Panc1 (cell line): ENCODE data around the gene TOR1AIP1. TPM values are rescaled to one million over a fixed set of nuclear protein-coding genes. Genes with fewer than 3 reads are reported as not detected.

Experiments
- ATAC-seq: fragments of 200-7000 bp; cut with Tn5 transposase; 2 replicates; pipeline ENCODE4 v1.9.1; 2020; ENCODE audit warnings: mild to moderate bottlenecking, moderate library complexity
- BruUV-seq: library from RNA; stranded (reverse); fragments of 400-500 nt; replicated peaks from 2 replicates; lab custom pipeline; 2021; lab: Mats Ljungman, UMichigan
- CTCF ChIA-PET: fragments of 300-600 bp; sonication (Branson Sonifier 250); formaldehyde crosslinking; loops from one replicate; lab custom pipeline; 2022; ENCODE audit warnings: antibody characterized with exemption; lab: Charles Lee
- POLR2A ChIA-PET: fragments of 300-600 bp; sonication (Branson Sonifier 250); formaldehyde crosslinking; loops from one replicate; lab custom pipeline; 2022; ENCODE audit warnings: antibody characterized with exemption; lab: Charles Lee
- DNase-seq: peaks from one replicate; pipeline ENCODE4 v3.0.0-alpha.2; 2010; ENCODE audit warnings: low read depth, low spot score
- H3K27ac ChIP-seq: 2 replicates; pipeline ENCODE4 v1.5.1; 2011; ENCODE audit warnings: mild to moderate bottlenecking, low read length, inconsistent platforms
- H3K27me3 ChIP-seq: fragments of 200-500 bp; sonication (Bioruptor generic); 2 replicates; pipeline ENCODE4 v1.6.0; 2014; ENCODE audit warnings: low read length, inconsistent platforms; ENCODE audit not compliant: control insufficient read depth, insufficient read depth
- H3K36me3 ChIP-seq: fragments of 200-500 bp; sonication (Bioruptor generic); 2 replicates; pipeline ENCODE4 v1.5.1; 2014; ENCODE audit warnings: inconsistent platforms, mild to moderate bottlenecking, low read length, moderate library complexity; ENCODE audit not compliant: control insufficient read depth, insufficient read depth
- H3K4me1 ChIP-seq: 2 replicates; pipeline ENCODE4 v1.5.1; 2011; ENCODE audit warnings: inconsistent platforms, mild to moderate bottlenecking, low read length, moderate library complexity; ENCODE audit not compliant: control insufficient read depth, insufficient read depth
- H3K4me3 ChIP-seq, 2 experiments: 2 replicates each; pipeline ENCODE4 v1.5.1; 2011 to 2012; ENCODE audit warnings: low read depth in 2 of 2, low read length in 2 of 2, mild to moderate bottlenecking in 2 of 2, inconsistent platforms in 1 of 2, moderate library complexity in 1 of 2
- H3K9me3 ChIP-seq: fragments of 200-500 bp; sonication (Bioruptor generic); 2 replicates; pipeline ENCODE4 v1.5.1; 2014; ENCODE audit warnings: low read depth, mild to moderate bottlenecking, inconsistent platforms, low read length, moderate library complexity; ENCODE audit not compliant: control insufficient read depth, insufficient read depth
- POLR2AphosphoS5 ChIP-seq: IDR thresholded peaks from 2 replicates; pipeline ENCODE4 v1.6.1; 2012; ENCODE audit warnings: mild to moderate bottlenecking, low read depth, low read length, moderate library complexity
- SIN3A ChIP-seq: IDR thresholded peaks from 2 replicates; pipeline ENCODE4 v1.6.1; 2012; ENCODE audit warnings: low read depth, mild to moderate bottlenecking, low read length, moderate library complexity, borderline replicate concordance; ENCODE audit not compliant: insufficient read depth
- TCF7L2 ChIP-seq: IDR thresholded peaks from 2 replicates; pipeline ENCODE4 v1.6.1; 2011; ENCODE audit warnings: mild to moderate bottlenecking, low read depth, low read length, inconsistent platforms
- in situ Hi-C: cut with HindIII; loops from 2 replicates; pipeline ENCODE4 v1.10.0; 2016; ENCODE audit warnings: low sequenced_read_pairs, low pct_unique_long_range_greater_than_20kb
- intact Hi-C: fragments of 100-400 bp; cut with micrococcal nuclease; formaldehyde crosslinking; loops from one replicate; pipeline ENCODE4 v1.10.0; 2022; ENCODE audit not compliant: unreplicated experiment
- total RNA-seq: library from RNA; stranded (reverse); gene quantifications from one replicate; pipeline ENCODE4 v1.2.1, GENCODE V29; 2021; ENCODE audit not compliant: unreplicated experiment
- TF ChIP-seq, protein P1 (sequence below), 2 experiments: IDR thresholded peaks; 2 replicates each; pipeline ENCODE4 v1.6.1; 2011 to 2012; ENCODE audit warnings: low read depth in 2 of 2, control low read depth in 1 of 2, low read length in 1 of 2, mild to moderate bottlenecking in 1 of 2, moderate library complexity in 1 of 2; ENCODE audit not compliant: insufficient read depth in 1 of 2
- TF ChIP-seq, protein P2 (sequence below): fragments of 450-650 bp; IDR thresholded peaks from 2 replicates; pipeline ENCODE4 v1.5.1; 2017; ENCODE audit warnings: mild to moderate bottlenecking

Gene TOR1AIP1
- total RNA-seq, 1 experiment from 2014 or later = 62.0 TPM

DNA sequence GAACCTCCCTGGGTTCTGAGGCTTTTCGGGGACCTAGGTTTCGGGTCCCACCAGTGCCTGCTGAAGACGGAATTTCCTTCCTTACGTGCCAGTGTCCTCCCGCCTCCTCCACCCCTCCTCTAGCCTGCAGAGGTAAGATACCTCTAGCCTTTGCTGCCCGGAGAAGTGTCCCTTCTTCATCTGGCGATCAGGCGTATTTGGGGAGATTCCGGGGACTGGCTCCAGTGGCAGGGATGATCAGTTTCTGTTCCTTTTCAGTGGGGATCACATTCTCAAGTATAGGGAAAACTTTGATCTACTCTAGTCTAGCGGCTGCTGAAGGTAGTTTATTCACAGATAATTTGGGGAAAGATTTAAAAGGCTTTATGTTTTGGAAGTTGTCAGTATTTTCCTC is 73.2 kb downstream of the TOR1AIP1 start:
- H3K27ac ChIP-seq = peak overlapping the region; percentile 98
- intact Hi-C loops (no loop called here), in situ Hi-C loops (no loop called here)
- peak; percentile 27 for ATAC-seq
- no peak for TF ChIP-seq POLR2AphosphoS5
- TF ChIP-seq, protein P1, sequence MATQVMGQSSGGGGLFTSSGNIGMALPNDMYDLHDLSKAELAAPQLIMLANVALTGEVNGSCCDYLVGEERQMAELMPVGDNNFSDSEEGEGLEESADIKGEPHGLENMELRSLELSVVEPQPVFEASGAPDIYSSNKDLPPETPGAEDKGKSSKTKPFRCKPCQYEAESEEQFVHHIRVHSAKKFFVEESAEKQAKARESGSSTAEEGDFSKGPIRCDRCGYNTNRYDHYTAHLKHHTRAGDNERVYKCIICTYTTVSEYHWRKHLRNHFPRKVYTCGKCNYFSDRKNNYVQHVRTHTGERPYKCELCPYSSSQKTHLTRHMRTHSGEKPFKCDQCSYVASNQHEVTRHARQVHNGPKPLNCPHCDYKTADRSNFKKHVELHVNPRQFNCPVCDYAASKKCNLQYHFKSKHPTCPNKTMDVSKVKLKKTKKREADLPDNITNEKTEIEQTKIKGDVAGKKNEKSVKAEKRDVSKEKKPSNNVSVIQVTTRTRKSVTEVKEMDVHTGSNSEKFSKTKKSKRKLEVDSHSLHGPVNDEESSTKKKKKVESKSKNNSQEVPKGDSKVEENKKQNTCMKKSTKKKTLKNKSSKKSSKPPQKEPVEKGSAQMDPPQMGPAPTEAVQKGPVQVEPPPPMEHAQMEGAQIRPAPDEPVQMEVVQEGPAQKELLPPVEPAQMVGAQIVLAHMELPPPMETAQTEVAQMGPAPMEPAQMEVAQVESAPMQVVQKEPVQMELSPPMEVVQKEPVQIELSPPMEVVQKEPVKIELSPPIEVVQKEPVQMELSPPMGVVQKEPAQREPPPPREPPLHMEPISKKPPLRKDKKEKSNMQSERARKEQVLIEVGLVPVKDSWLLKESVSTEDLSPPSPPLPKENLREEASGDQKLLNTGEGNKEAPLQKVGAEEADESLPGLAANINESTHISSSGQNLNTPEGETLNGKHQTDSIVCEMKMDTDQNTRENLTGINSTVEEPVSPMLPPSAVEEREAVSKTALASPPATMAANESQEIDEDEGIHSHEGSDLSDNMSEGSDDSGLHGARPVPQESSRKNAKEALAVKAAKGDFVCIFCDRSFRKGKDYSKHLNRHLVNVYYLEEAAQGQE (IDR thresholded peaks at IDR 0.05; ENCODE audit: insufficient read depth in 1 of 2, low read depth in 2 of 2, low read length in 1 of 2) = 0 out of 4 replicates have a peak, but pooled peaks of 1 of the 2 experiments have one; percentile 10
- peak overlapping the region; percentile 95 to 97 for H3K4me3 ChIP-seq
- POLR2A ChIA-PET = no interaction called here
- no peaks in the 10 kb centered on the region for H3K27me3 ChIP-seq
- peaks cover 16% of the 10 kb centered on the region for H3K4me1 ChIP-seq
- DNase-seq = no peak
- H3K9me3 ChIP-seq = no peaks in the 10 kb centered on the region
- no TSS peak for BruUV-seq
- CTCF ChIA-PET = no interaction called here
- H3K36me3 ChIP-seq = no peaks in the 10 kb centered on the region

GRCh38 chr1:179955731-179956130 is 73.6 kb downstream of the TOR1AIP1 start:
- TF ChIP-seq, protein P1 (IDR thresholded peaks at IDR 0.05; ENCODE audit: insufficient read depth in 1 of 2, low read depth in 2 of 2, low read length in 1 of 2) = no peak
- TF ChIP-seq SIN3A = no peak
- no peak for TF ChIP-seq TCF7L2
- TF ChIP-seq POLR2AphosphoS5 = no peak
- TF ChIP-seq, protein P2, sequence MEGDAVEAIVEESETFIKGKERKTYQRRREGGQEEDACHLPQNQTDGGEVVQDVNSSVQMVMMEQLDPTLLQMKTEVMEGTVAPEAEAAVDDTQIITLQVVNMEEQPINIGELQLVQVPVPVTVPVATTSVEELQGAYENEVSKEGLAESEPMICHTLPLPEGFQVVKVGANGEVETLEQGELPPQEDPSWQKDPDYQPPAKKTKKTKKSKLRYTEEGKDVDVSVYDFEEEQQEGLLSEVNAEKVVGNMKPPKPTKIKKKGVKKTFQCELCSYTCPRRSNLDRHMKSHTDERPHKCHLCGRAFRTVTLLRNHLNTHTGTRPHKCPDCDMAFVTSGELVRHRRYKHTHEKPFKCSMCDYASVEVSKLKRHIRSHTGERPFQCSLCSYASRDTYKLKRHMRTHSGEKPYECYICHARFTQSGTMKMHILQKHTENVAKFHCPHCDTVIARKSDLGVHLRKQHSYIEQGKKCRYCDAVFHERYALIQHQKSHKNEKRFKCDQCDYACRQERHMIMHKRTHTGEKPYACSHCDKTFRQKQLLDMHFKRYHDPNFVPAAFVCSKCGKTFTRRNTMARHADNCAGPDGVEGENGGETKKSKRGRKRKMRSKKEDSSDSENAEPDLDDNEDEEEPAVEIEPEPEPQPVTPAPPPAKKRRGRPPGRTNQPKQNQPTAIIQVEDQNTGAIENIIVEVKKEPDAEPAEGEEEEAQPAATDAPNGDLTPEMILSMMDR = no peak
- ChIA-PET POLR2A (no interaction called here), CTCF (no interaction called here)
- intact Hi-C loops = no loop called here
- Histone ChIP-seq H3K36me3 (no peaks in the 10 kb centered on the region), H3K27me3 (no peaks in the 10 kb centered on the region), H3K4me3 (peak overlapping the region; percentile 95 to 97), H3K4me1 (peaks cover 16% of the 10 kb centered on the region), H3K9me3 (no peaks in the 10 kb centered on the region), H3K27ac (peak overlapping the region; percentile 98)
- no peak for ATAC-seq
- DNase-seq = no peak
- TSS peak; percentile 76 for BruUV-seq
- in situ Hi-C loops = no loop called here
